Measurements from ENCODE around the gene TPSAB1.

The TPSAB1 gene

DNA sequence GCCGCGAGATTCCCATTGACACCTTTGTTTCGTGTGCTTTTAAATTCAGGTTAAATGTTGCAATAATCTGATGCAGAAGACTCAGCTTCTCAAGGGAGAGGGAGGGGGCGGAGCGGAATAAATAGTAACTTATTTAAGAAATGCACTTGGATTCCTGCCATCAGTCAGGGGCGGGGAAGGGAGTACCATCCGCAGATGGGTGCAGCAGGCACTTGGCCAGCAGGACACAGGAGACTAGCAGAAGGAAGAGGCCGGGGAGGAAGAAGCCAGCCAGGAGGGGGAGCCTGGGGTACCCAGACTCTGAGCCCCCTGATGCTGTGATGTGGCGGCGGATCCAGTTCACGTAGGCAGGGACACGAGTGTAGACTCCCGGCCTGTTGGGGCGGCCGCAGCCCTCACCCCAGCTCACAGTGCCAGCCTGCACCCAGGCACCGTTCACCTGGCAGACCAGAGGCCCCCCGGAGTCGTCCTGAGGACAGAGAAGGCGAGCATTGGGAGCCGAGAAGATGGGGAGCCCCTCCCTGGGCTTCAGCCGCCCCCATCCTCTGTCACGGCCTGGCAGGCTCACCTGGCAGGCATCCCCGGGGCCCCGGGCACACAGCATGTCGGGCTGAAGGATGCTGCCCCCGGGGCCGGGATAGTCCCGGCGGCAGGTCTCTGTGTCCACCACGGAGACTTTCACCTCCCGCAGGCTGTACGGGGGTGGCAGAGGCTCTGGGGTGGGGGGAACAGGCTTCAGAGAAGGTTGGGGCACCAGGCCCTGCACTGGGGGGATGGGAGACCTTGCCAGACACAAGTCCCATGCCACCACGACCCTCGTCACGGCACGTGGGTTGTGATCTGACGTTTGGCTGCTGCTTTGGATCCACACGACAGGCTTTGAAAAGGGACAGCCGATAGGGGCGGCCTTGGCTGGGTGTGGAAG is 18.6 kb upstream of the TPSAB1 start:
- Histone ChIP-seq H3K4me2 (no peak overlapping the region), H3K9ac (no peak overlapping the region), H3K27me3 (ENCODE audit: insufficient read depth, low read depth) (peaks cover 89% of the 10 kb centered on the region), H3K27ac (no peak overlapping the region), H4K20me1 (ENCODE audit: insufficient read depth) (no peaks in the 10 kb centered on the region), H3K4me3 (IDR thresholded peaks at IDR 0.05; ENCODE audit: insufficient read depth, low read depth, low read length) (no peak overlapping the region), H3K4me1 (ENCODE audit: low read depth, poor library complexity, severe bottlenecking) (no peaks in the 10 kb centered on the region), H2AFZ (ENCODE audit: low read depth) (no peak overlapping the region), H3K79me2 (ENCODE audit: insufficient read depth, low read depth) (no peaks in the 10 kb centered on the region), H3K36me3 (ENCODE audit: insufficient read depth) (no peaks in the 10 kb centered on the region)
- TF ChIP-seq CTCF (conservative IDR thresholded peaks at IDR 0.05; ENCODE audit: low read depth, low read length): no peak

GRCh38 chr16:1222553-1223354 is 17.8 kb upstream of the TPSAB1 start:
- Histone ChIP-seq H3K36me3 (ENCODE audit: insufficient read depth) (no peaks in the 10 kb centered on the region), H3K27me3 (ENCODE audit: insufficient read depth, low read depth) (peaks cover 86% of the 10 kb centered on the region), H3K4me2 (no peak overlapping the region)

DNA sequence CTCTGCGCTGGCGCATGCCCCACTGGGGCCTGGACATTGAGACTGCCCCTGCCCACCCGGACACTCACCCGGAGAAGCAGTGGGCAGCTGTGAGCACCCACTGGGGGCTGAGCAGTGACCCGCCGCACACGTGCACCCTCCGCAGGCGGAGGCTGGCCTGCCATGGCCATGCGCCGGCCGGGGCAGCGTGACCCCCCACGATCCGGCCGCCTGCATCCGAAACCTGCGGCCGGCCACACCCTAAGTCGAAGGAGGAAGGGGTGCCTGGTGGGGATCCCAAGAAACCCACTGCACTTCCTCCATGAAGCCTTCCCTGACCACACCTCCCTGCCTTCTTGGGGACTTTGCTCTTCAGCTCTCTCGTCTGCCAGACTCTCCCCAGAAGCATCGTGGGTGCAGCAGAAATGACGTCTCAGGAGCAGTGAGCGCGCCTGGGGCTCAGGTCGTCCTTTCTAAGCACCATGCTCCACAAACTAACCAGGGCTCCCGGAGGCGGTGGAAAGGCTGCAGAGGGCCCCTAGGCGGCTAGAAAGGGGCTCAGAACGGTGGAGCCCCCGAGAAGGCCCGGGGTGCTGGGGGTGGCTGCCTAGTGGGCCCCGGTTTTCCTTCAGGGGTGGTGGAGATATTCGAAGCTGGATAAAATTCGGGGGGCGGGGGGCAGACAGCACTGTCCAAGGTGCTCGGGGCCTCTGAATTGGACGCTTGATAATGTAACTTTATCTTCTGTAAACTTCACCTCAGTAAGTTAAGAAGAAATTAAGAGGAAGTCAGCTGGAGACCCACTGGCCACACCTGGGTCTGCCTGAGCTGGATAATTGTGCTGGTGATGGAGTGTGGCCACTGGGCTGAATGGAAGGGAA is 16.9 kb upstream of the TPSAB1 start:
- no peak overlapping the region for H2AFZ ChIP-seq (ENCODE audit: low read depth)
- no peak overlapping the region for H3K9ac ChIP-seq
- H3K27me3 ChIP-seq (ENCODE audit: insufficient read depth, low read depth): peaks cover 79% of the 10 kb centered on the region
- no peaks in the 10 kb centered on the region for H3K4me1 ChIP-seq (ENCODE audit: low read depth, poor library complexity, severe bottlenecking)
- H3K4me2 ChIP-seq: no peak overlapping the region
- TF ChIP-seq CTCF (conservative IDR thresholded peaks at IDR 0.05; ENCODE audit: low read depth, low read length): no peak
- H4K20me1 ChIP-seq (ENCODE audit: insufficient read depth): no peaks in the 10 kb centered on the region
- H3K36me3 ChIP-seq (ENCODE audit: insufficient read depth): no peaks in the 10 kb centered on the region
- no peak overlapping the region for H3K4me3 ChIP-seq (IDR thresholded peaks at IDR 0.05; ENCODE audit: insufficient read depth, low read depth, low read length)
- no peaks in the 10 kb centered on the region for H3K79me2 ChIP-seq (ENCODE audit: insufficient read depth, low read depth)
- H3K27ac ChIP-seq: no peak overlapping the region

More at GRCh38 chr16:1222553-1223354, 17.8 kb upstream of the TPSAB1 start:
- no peak overlapping the region for H3K4me3 ChIP-seq (IDR thresholded peaks at IDR 0.05; ENCODE audit: insufficient read depth, low read depth, low read length)
- no peak overlapping the region for H3K9ac ChIP-seq
- H2AFZ ChIP-seq (ENCODE audit: low read depth): no peak overlapping the region
- TF ChIP-seq CTCF (conservative IDR thresholded peaks at IDR 0.05; ENCODE audit: low read depth, low read length): no peak
- H3K4me1 ChIP-seq (ENCODE audit: low read depth, poor library complexity, severe bottlenecking): no peaks in the 10 kb centered on the region
- H3K79me2 ChIP-seq (ENCODE audit: insufficient read depth, low read depth): no peaks in the 10 kb centered on the region
- H4K20me1 ChIP-seq (ENCODE audit: insufficient read depth): no peaks in the 10 kb centered on the region
- no peak overlapping the region for H3K27ac ChIP-seq

GRCh38 chr16:1224558-1224957 is 15.9 kb upstream of the TPSAB1 start:
- Histone ChIP-seq H3K4me3 (IDR thresholded peaks at IDR 0.05; ENCODE audit: insufficient read depth, low read depth, low read length) (no peak overlapping the region), H3K4me1 (ENCODE audit: low read depth, poor library complexity, severe bottlenecking) (no peaks in the 10 kb centered on the region), H3K36me3 (ENCODE audit: insufficient read depth) (no peaks in the 10 kb centered on the region), H3K9ac (no peak overlapping the region), H4K20me1 (ENCODE audit: insufficient read depth) (no peaks in the 10 kb centered on the region), H3K4me2 (no peak overlapping the region), H2AFZ (ENCODE audit: low read depth) (no peak overlapping the region), H3K79me2 (ENCODE audit: insufficient read depth, low read depth) (no peaks in the 10 kb centered on the region), H3K27me3 (ENCODE audit: insufficient read depth, low read depth) (peaks cover 71% of the 10 kb centered on the region), H3K27ac (no peak overlapping the region)
- no peak for TF ChIP-seq CTCF (conservative IDR thresholded peaks at IDR 0.05; ENCODE audit: low read depth, low read length)
